Esophagus muscularis mucosa (tissue), 4 donors: ENCODE results near the gene ADAMTSL1. TPM values are rescaled to one million over a fixed set of nuclear protein-coding genes. Genes with fewer than 3 reads are reported as not detected.

Experiments used
- DNase-seq: peaks from one replicate; pipeline ENCODE4 v3.0.0-alpha.2; 2017; ENCODE audit errors: extremely low spot score
- H3K27ac ChIP-seq, 4 donors: fragments of 200-600 bp; sonication (generic); replicated peaks in 1 of 4; 1 replicate in 3 of 4; 2 replicates in 1 of 4; pipeline ENCODE4 v1.5.1; 2016 to 2019; ENCODE audit warnings: mild to moderate bottlenecking in 1 of 4
- H3K27me3 ChIP-seq, 4 donors: fragments of 200-600 bp; sonication (generic); one replicate each; pipeline versions ENCODE4 v1.5.1 to v1.6.0; 2016 to 2019
- H3K36me3 ChIP-seq, 4 donors: fragments of 200-600 bp; sonication (generic); one replicate each; pipeline ENCODE4 v1.5.1; 2016 to 2019
- H3K4me1 ChIP-seq, 4 donors: fragments of 200-600 bp; sonication (generic); one replicate each; pipeline ENCODE4 v1.5.1; 2016 to 2019
- H3K4me3 ChIP-seq, 4 donors: fragments of 200-600 bp; sonication (generic); 1 replicate in 2 of 4; 2 replicates in 2 of 4; pipeline ENCODE4 v1.5.1; 2016 to 2019; ENCODE audit warnings: mild to moderate bottlenecking in 4 of 4, moderate library complexity in 1 of 4
- H3K9me3 ChIP-seq, 4 donors: fragments of 200-600 bp; sonication (generic); 1 replicate in 3 of 4; 2 replicates in 1 of 4; pipeline ENCODE4 v1.5.1; 2016 to 2019
- CTCF ChIP-seq, 3 experiments: fragments of 200-600 bp in 2 of 3; fragments of 450-650 bp in 1 of 3; sonication (generic) in 2 of 3; IDR thresholded peaks; one replicate each; pipeline ENCODE4 v1.5.1; 2017 to 2019; ENCODE audit warnings: antibody characterized with exemption in 3 of 3, mild to moderate bottlenecking in 2 of 3, moderate library complexity in 1 of 3
- EP300 ChIP-seq: sonication (generic); formaldehyde crosslinking; IDR thresholded peaks from one replicate; pipeline ENCODE4 v1.6.1; 2017; ENCODE audit warnings: antibody characterized with exemption
- POLR2A ChIP-seq: fragments of 450-650 bp; IDR thresholded peaks from one replicate; pipeline ENCODE4 v1.6.1; 2017; ENCODE audit warnings: antibody characterized with exemption, moderate library complexity, mild to moderate bottlenecking, low read depth
- POLR2AphosphoS5 ChIP-seq, 2 donors: sonication (generic); formaldehyde crosslinking; IDR thresholded peaks; one replicate each; pipeline ENCODE4 v1.6.1; 2017; ENCODE audit warnings: antibody characterized with exemption in 2 of 2
- WGBS: methylation state at CpG from one replicate; pipeline ENCODE4 v1.1.5; 2018; 5-methylcytosine and 5-hydroxymethylcytosine counted together
- intact Hi-C: fragments of 100-400 bp; cut with DNase I; formaldehyde crosslinking; loops from one replicate; pipeline ENCODE4 v1.15.1; 2023
- total RNA-seq, 4 donors: library from RNA; depleted of rRNA; stranded (reverse); fragments of >200 nt; gene quantifications; one replicate each; pipeline versions ENCODE4 v1.1.0 to v1.2.1, GENCODE V29; 2016

Gene ADAMTSL1
- total RNA-seq, 4 donors from 2014 or later, result 81.7 to 172 (median 145) TPM

- Histone ChIP-seq H3K9me3 (no peaks in the 10 kb centered on the region), H3K36me3 (no peaks in the 10 kb centered on the region), H3K27me3 (no peaks in the 10 kb centered on the region), H3K4me3 (no peak overlapping the region), H3K4me1 (peaks cover 0 to 12% (median 1%) of the 10 kb centered on the region in 4 donors), H3K27ac (no peak overlapping the region)
- 95% methylated on average over 10 of the region's 11 CpGs for WGBS
- TF ChIP-seq CTCF (IDR thresholded peaks at IDR 0.05), result no peak
- no peak for TF ChIP-seq EP300
- TF ChIP-seq POLR2AphosphoS5 (IDR thresholded peaks at IDR 0.05), result no peak
- no peak for TF ChIP-seq POLR2A
- DNase-seq, result no peak
- intact Hi-C loops, result no loop called here
Observed at GRCh38 chr9:18622186-18622836, 148.4 kb downstream of the ADAMTSL1 start.

GRCh38 chr9:18623221-18624079 is 149.5 kb downstream of the ADAMTSL1 start:
- TF ChIP-seq CTCF (IDR thresholded peaks at IDR 0.05) (no peak), EP300 (no peak), POLR2AphosphoS5 (IDR thresholded peaks at IDR 0.05) (no peak), POLR2A (no peak)
- peaks cover 0 to 4% (median 0%) of the 10 kb centered on the region in 4 donors for H3K9me3 ChIP-seq
- H3K36me3 ChIP-seq, result no peaks in the 10 kb centered on the region
- no peak for DNase-seq
- intact Hi-C loops, result no loop called here
- H3K4me3 ChIP-seq, result no peak overlapping the region
- H3K4me1 ChIP-seq, result peaks cover 0 to 12% (median 0%) of the 10 kb centered on the region in 4 donors
- H3K27ac ChIP-seq, result no peak overlapping the region
- no peaks in the 10 kb centered on the region for H3K27me3 ChIP-seq
- WGBS, result 63% methylated on average over 4 of the region's 4 CpGs

- no peak for TF ChIP-seq EP300
- no peak for TF ChIP-seq POLR2AphosphoS5 (IDR thresholded peaks at IDR 0.05)
- no peak for TF ChIP-seq POLR2A
- no peak for TF ChIP-seq CTCF (IDR thresholded peaks at IDR 0.05)
- peaks cover 0 to 4% (median 0%) of the 10 kb centered on the region in 4 donors for H3K9me3 ChIP-seq
- H3K27ac ChIP-seq, result no peak overlapping the region
- no peaks in the 10 kb centered on the region for H3K27me3 ChIP-seq
- intact Hi-C loops, result no loop called here
- no peak overlapping the region for H3K4me3 ChIP-seq
- WGBS, result 93% methylated on average over 2 of the region's 2 CpGs
- H3K4me1 ChIP-seq, result peaks cover 7 to 24% (median 16%) of the 10 kb centered on the region in 4 donors
- DNase-seq, result no peak
- H3K36me3 ChIP-seq, result no peaks in the 10 kb centered on the region
Observed at GRCh38 chr9:18626046-18626698, 152.2 kb downstream of the ADAMTSL1 start.

- H3K4me1 ChIP-seq, result peaks cover 16 to 39% (median 31%) of the 10 kb centered on the region in 4 donors
- no peak overlapping the region for H3K27ac ChIP-seq
- intact Hi-C loops, result no loop called here
- no peak for DNase-seq
- H3K9me3 ChIP-seq, result peaks cover 0 to 4% (median 0%) of the 10 kb centered on the region in 4 donors
- no peak for TF ChIP-seq POLR2A
- TF ChIP-seq CTCF (IDR thresholded peaks at IDR 0.05), result no peak
- no peak for TF ChIP-seq POLR2AphosphoS5 (IDR thresholded peaks at IDR 0.05)
- no peak for TF ChIP-seq EP300
- no peak overlapping the region for H3K4me3 ChIP-seq
- no peaks in the 10 kb centered on the region for H3K36me3 ChIP-seq
- WGBS, result 65% methylated on average over 1 of the region's 1 CpG
- H3K27me3 ChIP-seq, result no peaks in the 10 kb centered on the region
Observed at GRCh38 chr9:18629136-18629535, 155.2 kb downstream of the ADAMTSL1 start.
